ENCODE results near the gene EFCC1.

GRCh38 chr3:129003578-129004112 is 2.5 kb downstream of the EFCC1 start:
- TF ChIP-seq KDM4A (IDR thresholded peaks at IDR 0.05; ENCODE audit: low read depth, low read length, severe bottlenecking) (peak; percentile 83), RFX5 (IDR thresholded peaks at IDR 0.05; ENCODE audit: borderline replicate concordance, low read depth, low read length) (no peak), MAFK (IDR thresholded peaks at IDR 0.05; ENCODE audit: low read depth, low read length) (no peak), MAX (IDR thresholded peaks at IDR 0.05) (peak; percentile 89), GABPA (IDR thresholded peaks at IDR 0.05; ENCODE audit: borderline replicate concordance, insufficient read depth, low read length) (no peak), RAD21 (IDR thresholded peaks at IDR 0.05 in 1 of 2, conservative IDR thresholded peaks at IDR 0.05 in 1 of 2; ENCODE audit: low read depth in 2 of 2, low read length in 2 of 2) (no peak; a peak in 1 of 4 replicates), TAF1 (IDR thresholded peaks at IDR 0.05; ENCODE audit: low read depth, low read length) (no peak), BACH1 (IDR thresholded peaks at IDR 0.05; ENCODE audit: low read length) (no peak)
